DOHH2 (cell line): ENCODE results near the gene TADA2B.

Experiments
- CTCF ChIP-seq: fragments of 200-600 bp; sonication (generic); IDR thresholded peaks from one replicate; pipeline ENCODE4 v1.5.1; 2014; ENCODE audit warnings: antibody characterized with exemption, mild to moderate bottlenecking, low read depth, low read length; ENCODE audit not compliant: poor library complexity, severe bottlenecking
- EZH2phosphoT487 ChIP-seq: fragments of 200-600 bp; sonication (generic); IDR thresholded peaks from 2 replicates; pipeline ENCODE4 v1.6.1; 2017; ENCODE audit warnings: borderline replicate concordance, mild to moderate bottlenecking, antibody characterized with exemption, low read length, moderate library complexity, mixed read lengths

DNA sequence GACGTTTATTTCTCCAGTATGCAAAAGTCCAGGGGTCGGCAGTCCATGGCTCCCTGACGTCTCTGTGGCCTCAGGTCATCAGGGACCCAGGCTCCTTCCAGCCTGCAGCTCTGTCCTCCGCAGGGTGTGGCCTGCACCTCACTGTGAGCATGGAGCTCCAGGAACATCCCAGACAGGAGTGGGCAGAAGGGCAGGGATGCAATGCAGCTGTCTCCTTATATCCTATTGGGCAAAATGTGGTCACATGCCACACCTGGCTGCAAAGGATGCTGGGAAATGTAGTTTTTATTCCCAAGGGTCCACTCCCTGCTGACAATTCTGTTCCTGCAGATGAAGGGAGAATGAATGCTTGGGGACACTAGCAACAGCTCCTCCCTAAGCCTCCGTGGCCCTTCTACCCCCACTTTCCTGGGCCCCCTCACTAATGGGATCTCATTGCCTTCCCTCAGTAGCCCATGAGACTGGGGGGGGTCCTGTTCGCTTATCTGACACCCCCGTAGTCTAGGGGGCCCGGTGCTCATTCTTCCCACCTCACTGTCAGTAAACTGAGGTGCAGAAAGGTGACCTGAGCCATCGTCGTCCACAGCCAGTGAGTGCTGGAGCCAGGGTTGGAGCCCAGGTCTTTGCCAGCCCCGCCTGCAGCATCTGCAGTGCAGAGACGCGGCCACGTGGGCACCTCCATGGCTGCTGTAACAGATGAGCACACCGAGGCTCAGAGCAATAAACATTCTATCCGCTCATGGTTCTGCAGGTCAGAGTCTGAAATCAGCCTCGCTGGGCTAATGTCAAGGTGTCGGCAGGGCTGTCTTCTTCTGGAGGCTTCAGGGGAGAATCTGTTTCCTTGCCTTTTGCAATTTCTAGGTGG is 30.6 kb downstream of the TADA2B start:
- TF ChIP-seq CTCF (no peak), EZH2phosphoT487 (no peak)
